Sigmoid colon (tissue), 7 donors: ENCODE measurements around the gene SND1. TPM values are rescaled to one million over a fixed set of nuclear protein-coding genes. Genes with fewer than 3 reads are reported as not detected.

Experiments used
- DNase-seq: peaks from one replicate; pipeline ENCODE4 v3.0.0-alpha.2; 2019
- H3K27ac ChIP-seq, 4 donors: fragments of 200-600 bp; sonication (generic); one replicate each; pipeline ENCODE4 v1.5.1; 2016 to 2019; ENCODE audit warnings: mild to moderate bottlenecking in 1 of 4
- H3K27me3 ChIP-seq, 3 donors: fragments of 200-600 bp; sonication (generic); one replicate each; pipeline ENCODE4 v1.5.1; 2019; ENCODE audit warnings: mild to moderate bottlenecking in 1 of 3
- H3K36me3 ChIP-seq, 4 donors: fragments of 200-600 bp; sonication (generic); one replicate each; pipeline ENCODE4 v1.5.1; 2016 to 2019
- H3K4me1 ChIP-seq, 4 donors: fragments of 200-600 bp; sonication (generic); one replicate each; pipeline ENCODE4 v1.5.1; 2017 to 2019
- H3K4me3 ChIP-seq, 4 donors: fragments of 200-600 bp; sonication (generic); one replicate each; pipeline ENCODE4 v1.5.1; 2017 to 2019; ENCODE audit warnings: mild to moderate bottlenecking in 2 of 4, moderate library complexity in 1 of 4
- H3K9me3 ChIP-seq, 4 donors: fragments of 200-600 bp in 3 of 4; sonication (generic) in 3 of 4; one replicate each; pipeline versions ENCODE4 v1.5.1 to v1.6.1; 2013 to 2019
- CTCF ChIP-seq, 4 experiments: fragments of 450-650 bp in 3 of 4; fragments of 200-600 bp in 1 of 4; IDR thresholded peaks; one replicate each; pipeline ENCODE4 v1.5.1; 2016 to 2019; ENCODE audit warnings: antibody characterized with exemption in 4 of 4, mild to moderate bottlenecking in 3 of 4, moderate library complexity in 2 of 4
- EP300 ChIP-seq, 4 donors: sonication (generic); formaldehyde crosslinking; IDR thresholded peaks; one replicate each; pipeline ENCODE4 v1.6.1; 2017; ENCODE audit warnings: antibody characterized with exemption in 4 of 4
- POLR2A ChIP-seq, 2 donors: fragments of 450-650 bp; IDR thresholded peaks; one replicate each; pipeline ENCODE4 v1.6.1; 2016; ENCODE audit warnings: antibody characterized with exemption in 2 of 2, mild to moderate bottlenecking in 2 of 2, moderate library complexity in 2 of 2
- POLR2AphosphoS5 ChIP-seq, 4 donors: sonication (generic); formaldehyde crosslinking; IDR thresholded peaks; one replicate each; pipeline ENCODE4 v1.6.1; 2017; ENCODE audit warnings: antibody characterized with exemption in 4 of 4
- WGBS, 2 donors: extraction: QIAGEN DNeasy Blood & Tissue Kit; methylation state at CpG; one replicate each; pipeline ENCODE4 v1.1.7; 2013; 5-methylcytosine and 5-hydroxymethylcytosine counted together
- intact Hi-C: fragments of 100-400 bp; cut with DNase I; formaldehyde crosslinking; loops from one replicate; pipeline ENCODE4 v1.15.1; 2023
- polyA plus RNA-seq, 3 donors: library from polyadenylated mRNA; stranded (reverse); fragments of 200-250 nt; gene quantifications; one replicate each; pipeline ENCODE4 v1.2.3, GENCODE V29; 2013
- total RNA-seq, 4 donors: library from RNA; depleted of rRNA; stranded (reverse); fragments of >200 nt; gene quantifications; one replicate each; pipeline ENCODE4 v1.1.0, GENCODE V29; 2016
- donor health status: healthy with polysubstance abuse.
- donor health status: Bipolar disorder and iron deficiency.
- donor health status: healthy.

Gene SND1
- total and polyA plus RNA-seq, 7 donors, result 30.6 to 93.4 (median 71.3) TPM

- TF ChIP-seq POLR2AphosphoS5 (IDR thresholded peaks at IDR 0.05) (no peak), CTCF (IDR thresholded peaks at IDR 0.05) (no peak), POLR2A (IDR thresholded peaks at IDR 0.05) (no peak), EP300 (IDR thresholded peaks at IDR 0.05) (no peak)
- H3K36me3 ChIP-seq, result no peaks in the 10 kb centered on the region
- H3K9me3 ChIP-seq, result no peaks in the 10 kb centered on the region
- no peak overlapping the region for H3K4me3 ChIP-seq
- DNase-seq, result no peak
- H3K27me3 ChIP-seq, result no peaks in the 10 kb centered on the region
- 97 to 98% methylated on average over 17 of the region's 17 CpGs for WGBS, 2 donors
- intact Hi-C loops, result no loop called here
- peaks cover 3 to 29% (median 17%) of the 10 kb centered on the region in 4 donors for H3K4me1 ChIP-seq
- H3K27ac ChIP-seq, result no peak overlapping the region
Observed at GRCh38 chr7:128029405-128029995, 377.5 kb downstream of the SND1 start.

- intact Hi-C loops, result loop anchor here (5.0 to 10.0 kb wide), 3 partner anchors 73 to 445 kb away; partner anchors contain the start of genes ARF5 and GCC1
- no peaks in the 10 kb centered on the region for H3K36me3 ChIP-seq
- no peak for TF ChIP-seq POLR2AphosphoS5 (IDR thresholded peaks at IDR 0.05)
- no peak for TF ChIP-seq EP300 (IDR thresholded peaks at IDR 0.05)
- TF ChIP-seq POLR2A (IDR thresholded peaks at IDR 0.05), result no peak
- no peak for TF ChIP-seq CTCF (IDR thresholded peaks at IDR 0.05)
- H3K4me3 ChIP-seq, result peak overlapping the region in 1 of 4 donors; percentile 62
- WGBS, 2 donors, result 93 to 97% methylated on average over 21 of the region's 21 CpGs
- no peak for DNase-seq
- no peaks in the 10 kb centered on the region for H3K27me3 ChIP-seq
- H3K4me1 ChIP-seq, result peaks cover 3 to 29% (median 17%) of the 10 kb centered on the region in 4 donors
- no peaks in the 10 kb centered on the region for H3K9me3 ChIP-seq
- no peak overlapping the region for H3K27ac ChIP-seq
Observed at GRCh38 chr7:128030263-128030653, 378.3 kb downstream of the SND1 start.

GRCh38 chr7:128030654-128031611 is 378.9 kb downstream of the SND1 start, which contains the start of gene LRRC4:
Gene LRRC4 (minus strand): TSS chr7:128031437. CDS start chr7:128030640, 797 bp downstream.
- peak within 1 kb of the TSS; percentile 35 to 62 (median 54) for H3K4me3 ChIP-seq
- 11 to 13% methylated on average over 87 of the region's 87 CpGs for WGBS, 2 donors
- no peaks in the 10 kb centered on the region for H3K27me3 ChIP-seq
- peak within 1 kb of the TSS in 2 of 4 donors; percentile 57 to 62 for H3K27ac ChIP-seq
- intact Hi-C loops, result loop anchor here (5.0 to 10.0 kb wide), 3 partner anchors 74 to 446 kb away; partner anchors contain the start of genes ARF5 and GCC1
- H3K9me3 ChIP-seq, result no peaks in the 10 kb centered on the region
- TF ChIP-seq EP300 (IDR thresholded peaks at IDR 0.05) (no peak), POLR2A (IDR thresholded peaks at IDR 0.05) (no peak), POLR2AphosphoS5 (IDR thresholded peaks at IDR 0.05) (no peak), CTCF (IDR thresholded peaks at IDR 0.05) (no peak)
- DNase-seq, result no peak
- no peaks in the 10 kb centered on the region for H3K36me3 ChIP-seq
- H3K4me1 ChIP-seq, result peaks cover 3 to 29% (median 17%) of the 10 kb centered on the region in 4 donors

- intact Hi-C loops, result loop anchor here (5.0 to 10.0 kb wide), 3 partner anchors 75 to 447 kb away; partner anchors contain the start of genes ARF5 and GCC1
- Histone ChIP-seq H3K9me3 (no peaks in the 10 kb centered on the region), H3K4me1 (peaks cover 3 to 29% (median 17%) of the 10 kb centered on the region in 4 donors), H3K4me3 (peak overlapping the region; percentile 35 to 62 (median 54)), H3K27me3 (no peaks in the 10 kb centered on the region), H3K36me3 (no peaks in the 10 kb centered on the region), H3K27ac (peak overlapping the region in 2 of 4 donors; percentile 57 to 62)
- 1 to 2% methylated on average over 87 of the region's 87 CpGs for WGBS, 2 donors
- peak; percentile 73 for DNase-seq
- TF ChIP-seq POLR2AphosphoS5 (IDR thresholded peaks at IDR 0.05) (peak in 2 of 4 donors; percentile 52 to 59), POLR2A (IDR thresholded peaks at IDR 0.05) (no peak), EP300 (IDR thresholded peaks at IDR 0.05) (no peak), CTCF (IDR thresholded peaks at IDR 0.05) (peak in 1 of 4 experiments; percentile 25)
Observed at GRCh38 chr7:128031901-128032604, 380.1 kb downstream of the SND1 start.
